GM10266 (cell line): ENCODE data around the gene BCR.

Experiments used
- DNase-seq: peaks from one replicate; pipeline ENCODE4 v3.0.0; 2012; ENCODE audit errors: extremely low spot score
- TF ChIP-seq, protein P1 (sequence below): IDR thresholded peaks from 2 replicates; pipeline ENCODE4 v1.5.1; 2012; ENCODE audit warnings: mild to moderate bottlenecking, low read depth; ENCODE audit not compliant: control insufficient read depth, insufficient read depth; ENCODE audit errors: missing control alignments

BCR gene

DNA sequence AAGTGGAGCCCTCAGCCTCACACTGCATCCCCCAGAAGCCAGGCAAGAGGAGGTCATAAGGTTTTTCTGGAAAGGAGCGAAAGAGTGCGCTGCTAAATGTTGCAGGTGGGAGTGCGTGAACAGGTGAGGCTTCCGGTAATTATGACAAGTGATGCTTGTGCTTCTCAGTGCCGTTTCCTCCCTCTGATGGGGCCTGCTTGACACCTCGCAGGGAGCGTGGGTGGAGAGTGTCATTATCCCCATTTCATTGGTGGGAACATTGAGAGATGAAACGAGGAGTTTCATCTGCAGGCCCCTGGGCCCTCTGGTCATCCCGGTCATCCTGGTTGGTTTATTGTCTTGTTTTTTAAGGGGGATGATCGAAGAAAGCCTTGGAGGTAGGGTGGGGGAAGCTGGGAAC lies 57.5 kb downstream of the BCR start:
- DNase-seq: no peak
- TF ChIP-seq, protein P1, sequence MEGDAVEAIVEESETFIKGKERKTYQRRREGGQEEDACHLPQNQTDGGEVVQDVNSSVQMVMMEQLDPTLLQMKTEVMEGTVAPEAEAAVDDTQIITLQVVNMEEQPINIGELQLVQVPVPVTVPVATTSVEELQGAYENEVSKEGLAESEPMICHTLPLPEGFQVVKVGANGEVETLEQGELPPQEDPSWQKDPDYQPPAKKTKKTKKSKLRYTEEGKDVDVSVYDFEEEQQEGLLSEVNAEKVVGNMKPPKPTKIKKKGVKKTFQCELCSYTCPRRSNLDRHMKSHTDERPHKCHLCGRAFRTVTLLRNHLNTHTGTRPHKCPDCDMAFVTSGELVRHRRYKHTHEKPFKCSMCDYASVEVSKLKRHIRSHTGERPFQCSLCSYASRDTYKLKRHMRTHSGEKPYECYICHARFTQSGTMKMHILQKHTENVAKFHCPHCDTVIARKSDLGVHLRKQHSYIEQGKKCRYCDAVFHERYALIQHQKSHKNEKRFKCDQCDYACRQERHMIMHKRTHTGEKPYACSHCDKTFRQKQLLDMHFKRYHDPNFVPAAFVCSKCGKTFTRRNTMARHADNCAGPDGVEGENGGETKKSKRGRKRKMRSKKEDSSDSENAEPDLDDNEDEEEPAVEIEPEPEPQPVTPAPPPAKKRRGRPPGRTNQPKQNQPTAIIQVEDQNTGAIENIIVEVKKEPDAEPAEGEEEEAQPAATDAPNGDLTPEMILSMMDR: no peak

DNA sequence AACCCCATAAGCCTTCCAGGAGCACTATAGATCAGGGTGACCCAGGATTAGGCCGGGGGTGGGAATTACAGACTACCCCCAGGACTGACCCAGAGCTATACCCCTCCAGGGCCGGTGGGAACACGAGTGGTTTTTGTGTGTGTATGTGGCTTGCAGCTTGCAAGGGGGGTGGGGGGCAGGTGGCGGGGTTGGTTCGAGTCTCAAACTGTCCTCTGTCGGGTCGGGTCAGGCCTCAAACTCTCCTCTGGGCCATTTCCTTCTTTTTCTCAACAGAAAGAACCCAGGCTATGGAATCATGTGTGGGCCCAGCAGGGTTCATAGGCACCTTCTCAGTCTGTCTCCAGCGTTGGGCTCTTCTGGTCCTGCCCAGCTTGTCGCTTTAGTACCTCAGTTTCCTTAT lies 58.4 kb downstream of the BCR start:
- no peak for DNase-seq
- TF ChIP-seq, protein P1: no peak

DNA sequence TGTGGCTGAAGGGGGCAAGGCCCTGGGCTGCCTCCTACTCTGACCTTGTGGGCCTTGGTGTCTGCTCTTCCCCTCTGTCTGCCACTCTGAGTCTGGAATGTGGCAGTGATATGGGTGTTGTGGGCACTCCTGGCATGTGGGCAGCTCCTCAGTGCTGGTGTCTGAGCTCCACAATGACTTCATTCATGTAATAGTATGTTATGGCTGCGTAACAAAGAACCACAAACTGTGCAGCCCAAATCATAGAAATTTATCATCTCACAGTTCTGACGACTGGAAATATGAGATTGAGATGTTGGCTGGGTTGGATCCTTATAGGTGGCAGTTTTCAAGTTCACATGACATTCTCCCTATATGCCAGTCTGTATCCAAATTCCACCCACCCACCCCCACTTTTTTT lies 59.1 kb downstream of the BCR start:
- no peak for DNase-seq
- TF ChIP-seq, protein P1: no peak

DNA sequence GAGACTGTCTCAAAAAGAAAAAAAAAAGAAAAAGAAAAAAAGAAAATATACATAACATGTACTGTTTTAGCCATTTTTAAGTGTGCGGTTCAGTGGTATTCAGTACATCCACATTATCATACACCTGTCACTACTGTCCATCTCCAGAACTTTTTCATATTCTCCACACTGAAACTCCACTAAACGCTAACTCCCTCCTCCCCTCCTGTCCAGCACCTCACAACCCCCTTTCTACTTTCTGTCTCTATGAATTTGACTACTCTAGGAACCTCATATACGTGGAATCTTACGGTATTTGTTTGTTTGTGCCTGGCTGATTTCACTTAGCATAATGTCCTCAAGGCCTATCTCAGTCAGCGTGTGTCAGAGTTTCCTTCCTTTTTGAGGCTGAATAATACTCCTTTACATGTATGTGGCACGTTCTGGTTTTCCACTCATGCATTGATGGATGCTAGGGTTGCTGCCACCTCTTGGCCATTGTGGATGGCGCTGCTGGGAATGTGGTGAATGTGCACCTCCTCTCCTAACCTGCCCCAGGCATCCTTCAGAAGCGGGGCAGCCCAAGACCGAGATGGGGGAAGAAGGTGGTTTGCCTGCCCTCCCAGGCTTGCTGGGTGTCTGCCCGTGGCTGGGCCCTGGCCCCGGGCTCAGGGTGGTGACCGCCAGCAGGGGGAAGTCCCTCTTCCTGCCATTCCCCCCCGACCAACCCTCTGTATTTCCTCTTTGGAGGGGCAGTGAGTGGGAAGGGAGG lies 60.5 kb downstream of the BCR start:
- TF ChIP-seq, protein P1: peak; percentile 28
- DNase-seq: no peak

DNA sequence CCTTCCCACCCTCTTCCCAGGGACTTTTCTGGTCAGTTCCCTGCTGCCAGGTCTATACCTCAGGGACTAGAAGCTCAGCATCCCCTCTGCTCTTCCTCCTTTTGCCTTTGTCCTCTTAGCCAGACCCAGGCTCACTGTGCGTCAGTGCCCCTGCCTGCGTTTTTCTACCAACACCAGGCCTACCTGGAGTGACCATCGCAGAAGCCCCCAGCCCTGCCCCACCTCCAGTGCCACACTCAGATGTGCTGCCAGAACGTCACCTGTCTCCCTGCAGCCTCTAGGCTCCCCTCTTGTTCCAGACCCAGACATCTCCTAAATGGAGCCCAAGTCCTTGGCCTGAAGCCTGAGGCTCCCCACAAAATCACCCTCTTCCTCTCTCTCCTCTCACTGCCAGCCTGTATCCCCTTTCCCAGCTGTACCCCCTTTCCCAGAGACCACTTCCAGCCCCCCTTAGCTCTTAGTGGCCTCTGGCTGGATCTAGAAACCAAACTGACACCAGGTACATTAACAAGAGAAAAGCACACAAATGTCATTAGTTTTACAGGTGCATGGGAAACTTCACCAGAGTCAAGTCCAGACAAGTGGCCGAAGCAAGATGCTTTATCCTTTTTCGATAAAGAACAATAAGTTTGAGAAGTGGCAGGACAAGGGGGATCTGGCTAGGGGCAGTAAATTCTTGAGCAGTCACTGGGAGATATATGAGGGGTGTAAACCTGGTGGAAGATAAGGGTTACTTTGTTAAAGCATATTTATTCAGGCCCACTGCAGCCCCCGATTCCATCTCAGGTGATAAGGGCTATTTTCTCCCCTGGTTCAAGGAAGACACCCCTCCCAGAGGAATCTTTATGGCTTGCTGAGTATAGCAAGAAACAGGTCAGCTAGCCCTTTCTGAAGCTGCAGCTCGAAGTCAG lies 61.5 kb downstream of the BCR start:
- no peak for DNase-seq
- TF ChIP-seq, protein P1: no peak

DNA sequence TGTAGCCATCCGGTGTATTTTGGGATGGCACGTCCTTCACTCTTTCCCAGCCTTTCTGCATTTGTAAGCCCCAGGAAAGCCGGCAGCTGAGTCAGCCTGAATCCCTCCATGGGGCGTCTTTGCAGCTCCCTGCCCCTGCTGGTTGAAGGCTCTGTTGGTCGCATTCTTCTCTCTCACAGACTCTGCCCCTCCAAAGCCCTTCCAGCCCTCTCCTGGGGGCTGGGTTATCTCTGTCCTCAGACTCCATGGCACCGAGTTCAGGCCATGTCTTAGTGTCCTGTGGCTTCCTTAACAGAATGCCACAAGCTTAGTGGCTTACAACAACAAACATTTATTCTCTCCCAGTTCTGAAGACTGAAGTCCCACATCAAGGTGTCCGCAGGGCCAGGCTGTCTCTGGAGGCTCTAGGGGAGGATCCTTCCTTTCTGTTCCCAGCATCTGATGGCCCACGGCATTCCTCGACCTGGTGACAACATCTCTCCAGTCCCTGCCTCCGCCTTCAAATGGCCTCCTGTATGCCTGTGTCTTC lies 62.2 kb downstream of the BCR start:
- TF ChIP-seq, protein P1: no peak
- DNase-seq: no peak
